GM19238 (cell line): ENCODE measurements around the gene U2AF2.

Experiments
- DNase-seq: peaks from one replicate; pipeline ENCODE4 v3.0.0; 2011; ENCODE audit warnings: low spot score; ENCODE audit not compliant: insufficient read length

U2AF2 gene

GRCh38 chr19:55674841-55675660 is 20.2 kb downstream of the U2AF2 start, which contains the start of gene EPN1:
TSS of gene EPN1 (plus strand) at chr19:55675226. CDS start at chr19:55678628, 3,402 bp downstream.
- peak; percentile 99 for DNase-seq

- no peak for DNase-seq
Measured at GRCh38 chr19:55675661-55676354, 21.0 kb downstream of the U2AF2 start.

GRCh38 chr19:55676383-55676782 is 21.5 kb downstream of the U2AF2 start:
- DNase-seq = no peak

GRCh38 chr19:55676889-55677505 is 22.2 kb downstream of the U2AF2 start:
- no peak for DNase-seq

GRCh38 chr19:55677572-55678028 is 22.8 kb downstream of the U2AF2 start:
- no peak for DNase-seq

GRCh38 chr19:55678121-55678671 is 23.4 kb downstream of the U2AF2 start:
- DNase-seq = peak; percentile 90

GRCh38 chr19:55679343-55680257 is 24.8 kb downstream of the U2AF2 start:
- no peak for DNase-seq

GRCh38 chr19:55680339-55681130 is 25.7 kb downstream of the U2AF2 start:
- DNase-seq = no peak

- no peak for DNase-seq
Measured at GRCh38 chr19:55681131-55682092, 26.6 kb downstream of the U2AF2 start.

GRCh38 chr19:55683449-55684261 is 28.8 kb downstream of the U2AF2 start:
- no peak for DNase-seq

GRCh38 chr19:55684946-55685681 is 30.3 kb downstream of the U2AF2 start:
- DNase-seq = no peak

GRCh38 chr19:55685776-55686175 is 30.9 kb downstream of the U2AF2 start:
- no peak for DNase-seq

GRCh38 chr19:55686311-55687050 is 31.6 kb downstream of the U2AF2 start:
- no peak for DNase-seq

GRCh38 chr19:55687281-55688201 is 32.7 kb downstream of the U2AF2 start:
- DNase-seq = no peak

- no peak for DNase-seq
Measured at GRCh38 chr19:55688422-55689218, 33.8 kb downstream of the U2AF2 start.
